Astrocyte (in vitro differentiated cells and primary cell): ENCODE data around the gene TSC22D3. TPM values are rescaled to one million over a fixed set of nuclear protein-coding genes. Genes with fewer than 3 reads are reported as not detected.

Experiments
- DNase-seq: peaks from one replicate; pipeline ENCODE4 v3.0.0-alpha.2; 2010; ENCODE audit warnings: low read depth
- FAIRE-seq: peaks from 2 replicates; lab custom pipeline; 2011; peaks lifted over from hg19 to GRCh38; lab: Jason Lieb, UNC
- H2AFZ ChIP-seq: 2 replicates; pipeline ENCODE4 v1.6.0; 2012; ENCODE audit warnings: low read depth, low read length, inconsistent platforms
- H3K27ac ChIP-seq: 2 replicates; pipeline ENCODE4 v1.5.1; 2011; ENCODE audit warnings: low read depth, low read length, inconsistent platforms
- H3K27me3 ChIP-seq: 2 replicates; pipeline ENCODE4 v1.6.0; 2011; ENCODE audit warnings: low read length, inconsistent platforms; ENCODE audit not compliant: insufficient read depth
- H3K36me3 ChIP-seq: 2 replicates; pipeline ENCODE4 v1.5.1; 2011; ENCODE audit warnings: low read length, inconsistent platforms; ENCODE audit not compliant: insufficient read depth
- H3K4me1 ChIP-seq: 2 replicates; pipeline ENCODE4 v1.5.1; 2011; ENCODE audit warnings: low read length, inconsistent platforms; ENCODE audit not compliant: insufficient read depth
- H3K4me2 ChIP-seq: 2 replicates; pipeline ENCODE4 v1.6.0; 2012; ENCODE audit warnings: low read length, inconsistent platforms
- H3K4me3 ChIP-seq: 2 replicates; pipeline ENCODE4 v1.5.1; 2011; ENCODE audit warnings: low read depth, mild to moderate bottlenecking, low read length, inconsistent platforms; ENCODE audit not compliant: insufficient read depth
- H3K79me2 ChIP-seq: 2 replicates; pipeline ENCODE4 v1.6.0; 2012; ENCODE audit warnings: mild to moderate bottlenecking, low read length, inconsistent platforms; ENCODE audit not compliant: insufficient read depth
- H3K9ac ChIP-seq: 2 replicates; pipeline ENCODE4 v1.6.0; 2012; ENCODE audit warnings: mild to moderate bottlenecking, low read length, inconsistent platforms
- H3K9me3 ChIP-seq: 2 replicates; pipeline ENCODE4 v1.5.1; 2012; ENCODE audit warnings: low read depth, mild to moderate bottlenecking, low read length, inconsistent platforms; ENCODE audit not compliant: insufficient read depth
- H4K20me1 ChIP-seq: 2 replicates; pipeline ENCODE4 v1.6.0; 2012; ENCODE audit warnings: low read length, inconsistent platforms; ENCODE audit not compliant: insufficient read depth
- H3K27ac Mint-ChIP-seq: one replicate; pipeline ENCODE4 v1.8.0; 2021; ENCODE audit warnings: mild to moderate bottlenecking, mixed read lengths; ENCODE audit not compliant: unreplicated experiment
- H3K27me3 Mint-ChIP-seq: one replicate; pipeline ENCODE4 v1.8.0; 2021; ENCODE audit warnings: low read depth, mixed read lengths; ENCODE audit not compliant: unreplicated experiment
- H3K36me3 Mint-ChIP-seq: one replicate; pipeline ENCODE4 v1.8.0; 2021; ENCODE audit warnings: low read depth, mixed read lengths; ENCODE audit not compliant: unreplicated experiment
- H3K4me1 Mint-ChIP-seq: one replicate; pipeline ENCODE4 v1.8.0; 2021; ENCODE audit warnings: low read depth, mixed read lengths; ENCODE audit not compliant: unreplicated experiment
- H3K4me3 Mint-ChIP-seq: one replicate; pipeline ENCODE4 v1.8.0; 2021; ENCODE audit warnings: mild to moderate bottlenecking, moderate library complexity, mixed read lengths; ENCODE audit not compliant: unreplicated experiment
- H3K9me3 Mint-ChIP-seq: one replicate; pipeline ENCODE4 v1.8.0; 2021; ENCODE audit warnings: mild to moderate bottlenecking, mixed read lengths; ENCODE audit not compliant: unreplicated experiment
- CTCF ChIP-seq: IDR thresholded peaks from 2 replicates; pipeline ENCODE4 v1.5.1; 2011; ENCODE audit warnings: low read depth, mild to moderate bottlenecking, inconsistent platforms, low read length, moderate library complexity; ENCODE audit not compliant: insufficient read depth
- EZH2 ChIP-seq: IDR thresholded peaks from 2 replicates; pipeline ENCODE4 v1.6.1; 2012; ENCODE audit warnings: mild to moderate bottlenecking, low read length, inconsistent platforms; ENCODE audit not compliant: insufficient read depth
- total RNA-seq: library from RNA; stranded (reverse); gene quantifications from 2 replicates; pipeline ENCODE4 v1.2.1, GENCODE V29; 2021

The TSC22D3 gene
- total RNA-seq, 1 donor from 2014 or later, result 30.7 TPM

DNA sequence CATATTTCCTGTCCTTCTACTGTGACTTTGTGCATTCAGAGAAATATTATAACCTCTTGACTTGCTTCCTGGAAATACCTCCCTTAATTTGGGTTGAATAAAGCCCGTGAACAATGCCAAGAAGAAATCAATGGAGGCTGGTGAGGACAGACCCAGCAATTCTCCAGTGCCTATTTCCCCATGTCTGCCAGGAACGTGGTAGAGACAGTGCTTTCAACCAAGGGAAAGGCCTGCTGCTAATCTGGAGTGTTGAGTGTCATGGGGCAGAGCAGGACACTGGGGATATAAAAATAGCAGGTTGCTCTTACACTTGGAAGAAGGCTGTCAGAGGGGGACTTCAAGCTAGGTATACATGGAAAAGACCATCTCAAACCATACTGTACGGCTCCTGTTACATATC lies 19.9 kb downstream of the TSC22D3 start:
- H3K27ac ChIP-seq, result no peak overlapping the region
- Mint-ChIP-seq H3K27me3 (peaks cover 9% of the 10 kb centered on the region), H3K9me3 (no peaks in the 10 kb centered on the region), H3K27ac (no peak overlapping the region), H3K4me1 (no peaks in the 10 kb centered on the region), H3K36me3 (no peaks in the 10 kb centered on the region), H3K4me3 (no peak overlapping the region)
- DNase-seq (no peak), FAIRE-seq (no peak)
- H3K4me3 ChIP-seq, result no peak overlapping the region
- H3K79me2 ChIP-seq, result no peaks in the 10 kb centered on the region
- no peaks in the 10 kb centered on the region for H3K4me1 ChIP-seq
- H3K9me3 ChIP-seq, result no peaks in the 10 kb centered on the region
- TF ChIP-seq EZH2 (no peak), CTCF (no peak)
- no peak overlapping the region for H3K9ac ChIP-seq
- no peaks in the 10 kb centered on the region for H3K36me3 ChIP-seq
- peaks cover 4% of the 10 kb centered on the region for H3K27me3 ChIP-seq
- no peaks in the 10 kb centered on the region for H4K20me1 ChIP-seq
- H2AFZ ChIP-seq, result no peak overlapping the region
- H3K4me2 ChIP-seq, result no peak overlapping the region

DNA sequence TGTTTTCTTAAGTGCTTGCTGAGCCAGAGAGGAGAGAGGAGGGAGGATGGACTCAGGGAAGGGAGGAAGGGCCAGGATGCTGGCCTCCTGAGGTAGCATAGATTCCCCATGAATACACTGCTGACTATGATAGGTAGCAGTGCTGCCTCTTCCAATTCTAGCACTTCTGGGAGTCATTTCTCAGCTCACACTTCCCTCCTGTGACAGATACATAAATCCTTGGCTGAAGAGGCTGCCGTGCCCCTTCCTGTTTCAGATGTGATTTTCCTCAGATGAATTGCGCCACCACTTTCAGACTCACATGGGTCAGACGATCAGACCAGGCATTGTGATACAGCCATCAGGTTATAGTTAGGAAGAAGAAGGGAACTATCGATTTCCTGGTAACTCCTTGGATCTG lies 22.4 kb downstream of the TSC22D3 start:
- H3K27ac Mint-ChIP-seq, result no peak overlapping the region
- Histone ChIP-seq H3K9me3 (no peaks in the 10 kb centered on the region), H3K27ac (no peak overlapping the region), H3K79me2 (no peaks in the 10 kb centered on the region), H2AFZ (no peak overlapping the region), H3K36me3 (no peaks in the 10 kb centered on the region), H3K4me2 (no peak overlapping the region), H3K27me3 (peaks cover 4% of the 10 kb centered on the region), H3K9ac (no peak overlapping the region), H4K20me1 (no peaks in the 10 kb centered on the region), H3K4me3 (no peak overlapping the region), H3K4me1 (peaks cover under 1% of the 10 kb centered on the region)
- H3K27me3 Mint-ChIP-seq, result peaks cover 5% of the 10 kb centered on the region
- H3K9me3 Mint-ChIP-seq, result no peaks in the 10 kb centered on the region
- H3K4me1 Mint-ChIP-seq, result peaks cover 3% of the 10 kb centered on the region
- DNase-seq (no peak), FAIRE-seq (no peak)
- H3K4me3 Mint-ChIP-seq, result no peak overlapping the region
- H3K36me3 Mint-ChIP-seq, result peaks cover 1% of the 10 kb centered on the region
- TF ChIP-seq EZH2, result no peak
- no peak for TF ChIP-seq CTCF

DNA sequence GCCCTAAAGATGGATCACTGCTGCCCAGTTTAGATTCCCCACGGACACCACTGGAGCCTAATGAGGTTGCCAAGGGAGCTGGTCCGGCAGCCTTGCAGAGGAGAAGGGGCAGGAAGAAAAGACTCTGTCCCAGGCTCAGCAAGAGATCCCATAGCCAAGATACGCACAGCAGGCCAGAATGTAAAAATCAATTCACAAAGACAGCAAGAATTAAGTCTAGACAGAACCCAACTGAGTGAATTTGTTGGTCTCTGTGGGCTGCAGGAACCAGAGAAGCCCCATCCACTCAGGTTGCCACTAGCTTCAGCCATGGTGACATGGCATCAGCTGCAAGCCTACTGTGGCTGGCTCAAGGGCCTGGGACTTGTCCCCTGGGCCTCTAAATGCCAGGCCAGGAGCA lies 22.9 kb downstream of the TSC22D3 start:
- Histone ChIP-seq H3K9ac (no peak overlapping the region), H4K20me1 (no peaks in the 10 kb centered on the region), H3K4me3 (no peak overlapping the region), H3K79me2 (no peaks in the 10 kb centered on the region), H2AFZ (no peak overlapping the region), H3K27me3 (no peaks in the 10 kb centered on the region), H3K4me1 (peaks cover 4% of the 10 kb centered on the region), H3K4me2 (no peak overlapping the region), H3K9me3 (no peaks in the 10 kb centered on the region), H3K36me3 (no peaks in the 10 kb centered on the region), H3K27ac (no peak overlapping the region)
- Mint-ChIP-seq H3K4me1 (peaks cover 7% of the 10 kb centered on the region), H3K9me3 (no peaks in the 10 kb centered on the region), H3K27ac (no peak overlapping the region), H3K27me3 (peaks cover 3% of the 10 kb centered on the region), H3K4me3 (no peak overlapping the region), H3K36me3 (peaks cover 1% of the 10 kb centered on the region)
- FAIRE-seq, result peak; percentile 20
- TF ChIP-seq CTCF, result no peak
- TF ChIP-seq EZH2, result no peak
- DNase-seq, result no peak
